ENCODE data around the gene CAMK2G. TPM values are rescaled to one million over a fixed set of nuclear protein-coding genes. Genes with fewer than 3 reads are reported as not detected.

CAMK2G gene
- polyA plus RNA-seq, 1 of the 3 experiments (the other 2 are of a cell fraction): 41.4 TPM

DNA sequence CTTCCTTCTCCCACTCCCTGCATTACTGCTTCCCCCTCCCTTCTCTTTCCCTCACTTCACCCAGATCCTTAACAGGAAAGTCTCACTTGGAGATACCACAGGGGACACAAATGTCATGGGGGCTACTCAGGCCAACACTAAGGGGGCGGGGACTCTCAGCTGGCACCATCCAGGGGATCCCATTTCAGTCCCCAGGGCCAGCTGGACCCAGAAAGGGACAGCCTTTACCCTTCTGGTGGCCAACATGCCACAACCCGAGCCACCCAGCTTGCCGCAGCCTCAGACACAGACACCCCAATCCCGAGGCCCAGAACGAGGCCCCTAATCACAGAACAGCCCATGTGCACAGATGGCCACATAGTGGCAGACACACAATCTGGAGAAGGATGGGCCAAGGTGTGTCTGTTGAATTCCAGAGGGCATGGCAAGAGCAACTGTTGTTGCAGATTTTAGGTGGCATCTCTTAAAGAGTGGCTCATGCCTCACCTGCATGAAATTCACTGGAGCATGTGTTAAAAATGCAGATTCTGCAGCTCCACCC, 5.6 kb downstream of the CAMK2G start:
- no peak overlapping the region for H3K4me2 ChIP-seq
- H4K20me1 ChIP-seq (ENCODE audit: insufficient read depth): peaks cover 45% of the 10 kb centered on the region
- WGBS (ENCODE audit: low lambda C conversion rate): 94% methylated on average over 5 of the region's 5 CpGs
- H3F3A ChIP-seq (replicated peaks; ENCODE audit: insufficient read depth): peaks cover 6% of the 10 kb centered on the region
- no peaks in the 10 kb centered on the region for H3K9me3 ChIP-seq
- ChIA-PET CTCF (interaction anchor here (0.7 to 37.3 kb wide), 3 partner anchors 11 to 72 kb away, joined by 3 to 753 read pairs (median 7); no protein-coding TSS in a partner anchor), POLR2A (no interaction called here)
- H3K4me1 ChIP-seq (ENCODE audit: control insufficient read depth in 1 of 2, insufficient read depth in 2 of 2, low read depth in 1 of 2, low read length in 1 of 2): peaks cover 12 to 23% of the 10 kb centered on the region in 2 experiments; a peak in 2 of 4 replicates
- peaks cover 16 to 63% of the 10 kb centered on the region in 2 experiments for H3K36me3 ChIP-seq (replicated peaks in 1 of 2; ENCODE audit: control insufficient read depth in 1 of 2, insufficient read depth in 2 of 2, low read length in 1 of 2)
- H3K4me3 ChIP-seq (ENCODE audit: low read depth in 2 of 2, low read length in 1 of 2): no peak overlapping the region
- no peaks in the 10 kb centered on the region for H3K27me3 ChIP-seq (ENCODE audit: insufficient read depth)
- DNase-seq: no peak
- no peak overlapping the region; a peak in 1 of 4 replicates for H3K27ac ChIP-seq (ENCODE audit: low read depth in 2 of 2, low read length in 1 of 2)
- H3K9ac ChIP-seq: no peak overlapping the region
- TF ChIP-seq GATA2 (CRISPR knock-in tag; IDR thresholded peaks at IDR 0.05) (no peak), TCF12 (IDR thresholded peaks at IDR 0.05) (no peak), RXRA (IDR thresholded peaks at IDR 0.05; ENCODE audit: borderline replicate concordance, low read depth) (no peak), CHD2 (IDR thresholded peaks at IDR 0.05; ENCODE audit: low read length, partially characterized antibody) (no peak), JUND (IDR thresholded peaks at IDR 0.05) (no peak), SMC3 (IDR thresholded peaks at IDR 0.05; ENCODE audit: low read depth, low read length) (no peak), ELF1 (IDR thresholded peaks at IDR 0.05) (no peak), NFIC (IDR thresholded peaks at IDR 0.05; ENCODE audit: borderline replicate concordance) (no peak), TAF1 (IDR thresholded peaks at IDR 0.05; ENCODE audit: borderline replicate concordance, low read depth, low read length) (no peak), RFX5 (IDR thresholded peaks at IDR 0.05; ENCODE audit: low read length) (no peak), TEAD4 (IDR thresholded peaks at IDR 0.05; ENCODE audit: borderline replicate concordance, insufficient read depth) (no peak), YY1 (IDR thresholded peaks at IDR 0.05; ENCODE audit: low read depth) (no peak), MXI1 (IDR thresholded peaks at IDR 0.05; ENCODE audit: low read depth, low read length) (no peak), SIN3A (IDR thresholded peaks at IDR 0.05; ENCODE audit: borderline replicate concordance, low read depth, low read length) (no peak)
- TF ChIP-seq, protein P1, sequence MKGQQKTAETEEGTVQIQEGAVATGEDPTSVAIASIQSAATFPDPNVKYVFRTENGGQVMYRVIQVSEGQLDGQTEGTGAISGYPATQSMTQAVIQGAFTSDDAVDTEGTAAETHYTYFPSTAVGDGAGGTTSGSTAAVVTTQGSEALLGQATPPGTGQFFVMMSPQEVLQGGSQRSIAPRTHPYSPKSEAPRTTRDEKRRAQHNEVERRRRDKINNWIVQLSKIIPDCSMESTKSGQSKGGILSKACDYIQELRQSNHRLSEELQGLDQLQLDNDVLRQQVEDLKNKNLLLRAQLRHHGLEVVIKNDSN (IDR thresholded peaks at IDR 0.05; ENCODE audit: borderline replicate concordance, low read depth): no peak
- TF ChIP-seq, protein P2, sequence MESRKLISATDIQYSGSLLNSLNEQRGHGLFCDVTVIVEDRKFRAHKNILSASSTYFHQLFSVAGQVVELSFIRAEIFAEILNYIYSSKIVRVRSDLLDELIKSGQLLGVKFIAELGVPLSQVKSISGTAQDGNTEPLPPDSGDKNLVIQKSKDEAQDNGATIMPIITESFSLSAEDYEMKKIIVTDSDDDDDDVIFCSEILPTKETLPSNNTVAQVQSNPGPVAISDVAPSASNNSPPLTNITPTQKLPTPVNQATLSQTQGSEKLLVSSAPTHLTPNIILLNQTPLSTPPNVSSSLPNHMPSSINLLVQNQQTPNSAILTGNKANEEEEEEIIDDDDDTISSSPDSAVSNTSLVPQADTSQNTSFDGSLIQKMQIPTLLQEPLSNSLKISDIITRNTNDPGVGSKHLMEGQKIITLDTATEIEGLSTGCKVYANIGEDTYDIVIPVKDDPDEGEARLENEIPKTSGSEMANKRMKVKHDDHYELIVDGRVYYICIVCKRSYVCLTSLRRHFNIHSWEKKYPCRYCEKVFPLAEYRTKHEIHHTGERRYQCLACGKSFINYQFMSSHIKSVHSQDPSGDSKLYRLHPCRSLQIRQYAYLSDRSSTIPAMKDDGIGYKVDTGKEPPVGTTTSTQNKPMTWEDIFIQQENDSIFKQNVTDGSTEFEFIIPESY (IDR thresholded peaks at IDR 0.05; ENCODE audit: borderline replicate concordance, low read depth): no peak
- TF ChIP-seq, protein P3, sequence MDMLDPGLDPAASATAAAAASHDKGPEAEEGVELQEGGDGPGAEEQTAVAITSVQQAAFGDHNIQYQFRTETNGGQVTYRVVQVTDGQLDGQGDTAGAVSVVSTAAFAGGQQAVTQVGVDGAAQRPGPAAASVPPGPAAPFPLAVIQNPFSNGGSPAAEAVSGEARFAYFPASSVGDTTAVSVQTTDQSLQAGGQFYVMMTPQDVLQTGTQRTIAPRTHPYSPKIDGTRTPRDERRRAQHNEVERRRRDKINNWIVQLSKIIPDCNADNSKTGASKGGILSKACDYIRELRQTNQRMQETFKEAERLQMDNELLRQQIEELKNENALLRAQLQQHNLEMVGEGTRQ (IDR thresholded peaks at IDR 0.05; ENCODE audit: borderline replicate concordance, low read depth, low read length): no peak
- TF ChIP-seq, protein P4, sequence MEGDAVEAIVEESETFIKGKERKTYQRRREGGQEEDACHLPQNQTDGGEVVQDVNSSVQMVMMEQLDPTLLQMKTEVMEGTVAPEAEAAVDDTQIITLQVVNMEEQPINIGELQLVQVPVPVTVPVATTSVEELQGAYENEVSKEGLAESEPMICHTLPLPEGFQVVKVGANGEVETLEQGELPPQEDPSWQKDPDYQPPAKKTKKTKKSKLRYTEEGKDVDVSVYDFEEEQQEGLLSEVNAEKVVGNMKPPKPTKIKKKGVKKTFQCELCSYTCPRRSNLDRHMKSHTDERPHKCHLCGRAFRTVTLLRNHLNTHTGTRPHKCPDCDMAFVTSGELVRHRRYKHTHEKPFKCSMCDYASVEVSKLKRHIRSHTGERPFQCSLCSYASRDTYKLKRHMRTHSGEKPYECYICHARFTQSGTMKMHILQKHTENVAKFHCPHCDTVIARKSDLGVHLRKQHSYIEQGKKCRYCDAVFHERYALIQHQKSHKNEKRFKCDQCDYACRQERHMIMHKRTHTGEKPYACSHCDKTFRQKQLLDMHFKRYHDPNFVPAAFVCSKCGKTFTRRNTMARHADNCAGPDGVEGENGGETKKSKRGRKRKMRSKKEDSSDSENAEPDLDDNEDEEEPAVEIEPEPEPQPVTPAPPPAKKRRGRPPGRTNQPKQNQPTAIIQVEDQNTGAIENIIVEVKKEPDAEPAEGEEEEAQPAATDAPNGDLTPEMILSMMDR (IDR thresholded peaks at IDR 0.05): no peak
- no peak overlapping the region for H2AFZ ChIP-seq (ENCODE audit: low read depth)
- peaks cover 56% of the 10 kb centered on the region for H3K79me2 ChIP-seq (ENCODE audit: insufficient read depth)
- H3K9me2 ChIP-seq: no peaks in the 10 kb centered on the region
